HepG2 (cell line): Measurements from ENCODE around the gene GPX1. TPM values are rescaled to one million over a fixed set of nuclear protein-coding genes. Genes with fewer than 3 reads are reported as not detected.

ENCODE experiments used
- DRAP1 ChIP-seq: IDR thresholded peaks from 2 replicates; pipeline ENCODE4 v1.6.1; 2016; ENCODE audit warnings: missing genetic modification reagents, missing compliant biosample characterization
- E2F5 ChIP-seq: sonication (generic); formaldehyde crosslinking; conservative IDR thresholded peaks from 2 replicates; pipeline ENCODE4 v1.4.0; 2020; ENCODE audit warnings: missing genetic modification reagents
- HNF4A ChIP-seq: sonication (generic); formaldehyde crosslinking; IDR thresholded peaks from 2 replicates; pipeline ENCODE4 v1.4.0; 2020; ENCODE audit warnings: missing genetic modification reagents
- JUNB ChIP-seq: sonication (generic); formaldehyde crosslinking; IDR thresholded peaks from 2 replicates; pipeline ENCODE4 v1.8.0; 2022; ENCODE audit warnings: missing genetic modification reagents, mild to moderate bottlenecking, borderline replicate concordance
- KLF11 ChIP-seq: IDR thresholded peaks from 2 replicates; pipeline ENCODE4 v1.6.1; 2016; ENCODE audit warnings: missing compliant biosample characterization
- MAFK ChIP-seq, 2 experiments: IDR thresholded peaks in 1 of 2; conservative IDR thresholded peaks in 1 of 2; 2 replicates each; pipeline ENCODE4 v1.6.1; 2011; ENCODE audit warnings: improper control_type of control experiment in 2 of 2, low read length in 2 of 2
- PBX2 ChIP-seq: IDR thresholded peaks from 2 replicates; pipeline ENCODE4 v1.6.1; 2016; ENCODE audit warnings: control low read depth
- POLR2AphosphoS2 ChIP-seq: IDR thresholded peaks from 2 replicates; pipeline ENCODE4 v1.6.1; 2011; ENCODE audit warnings: low read depth, low read length, improper control_type of control experiment
- RFX5 ChIP-seq: IDR thresholded peaks from 2 replicates; pipeline ENCODE4 v1.6.1; 2011; ENCODE audit warnings: low read depth, low read length, improper control_type of control experiment
- SIN3B ChIP-seq: fragments of 150-350 bp; IDR thresholded peaks from 2 replicates; pipeline ENCODE4 v1.6.1; 2014; ENCODE audit warnings: low read length
- SRSF4 ChIP-seq: fragments of 200-400 bp; formaldehyde crosslinking; IDR thresholded peaks from one replicate; pipeline ENCODE4 v1.6.1; 2018; ENCODE audit warnings: mild to moderate bottlenecking, low read depth, low read length, moderate library complexity; ENCODE audit not compliant: poor library complexity, severe bottlenecking
- TGIF2 ChIP-seq: IDR thresholded peaks from 2 replicates; pipeline ENCODE4 v1.6.1; 2016; ENCODE audit warnings: control low read depth, missing compliant biosample characterization
- ZBTB39 ChIP-seq: sonication (generic); formaldehyde crosslinking; IDR thresholded peaks from 2 replicates; pipeline ENCODE4 v1.5.0; 2020; ENCODE audit warnings: missing genetic modification reagents
- ZNF446 ChIP-seq: sonication (generic); formaldehyde crosslinking; IDR thresholded peaks from 2 replicates; pipeline ENCODE4 v1.5.0; 2020; ENCODE audit warnings: mild to moderate bottlenecking, missing genetic modification reagents
- ZNF549 ChIP-seq: sonication (generic); formaldehyde crosslinking; IDR thresholded peaks from 2 replicates; pipeline ENCODE4 v1.5.0; 2020; ENCODE audit warnings: missing genetic modification reagents
- ZNF556 ChIP-seq: sonication (generic); formaldehyde crosslinking; IDR thresholded peaks from 2 replicates; pipeline ENCODE4 v1.4.0; 2020; ENCODE audit warnings: mild to moderate bottlenecking, missing genetic modification reagents, borderline replicate concordance
- ZNF577 ChIP-seq: sonication (generic); formaldehyde crosslinking; IDR thresholded peaks from 2 replicates; pipeline ENCODE4 v1.4.0; 2020; ENCODE audit warnings: mild to moderate bottlenecking, low read depth, missing genetic modification reagents, borderline replicate concordance
- ZNF646 ChIP-seq: sonication (generic); formaldehyde crosslinking; IDR thresholded peaks from 2 replicates; pipeline ENCODE4 v1.9.0; 2021; ENCODE audit warnings: mild to moderate bottlenecking, missing genetic modification reagents
- ZNF850 ChIP-seq: sonication (generic); formaldehyde crosslinking; conservative IDR thresholded peaks from 2 replicates; pipeline ENCODE4 v1.9.0; 2021; ENCODE audit warnings: mild to moderate bottlenecking, missing genetic modification reagents
- polyA plus RNA-seq, 8 experiments: library from polyadenylated mRNA; depleted of rRNA in 3 of 8; stranded (reverse) in 7 of 8; unstranded in 1 of 8; fragments of >200 nt; fragmentation: Illumina TruSeq in 4 of 8; extraction: Trizol in 4 of 8; gene quantifications; 2 replicates each; pipeline versions ENCODE4 v1.2.1 to v1.2.3, GENCODE V29; 2011 to 2016; ENCODE audit warnings: low read depth in 4 of 8, missing spikeins in 1 of 8, mixed read lengths in 1 of 8; ENCODE audit not compliant: insufficient read depth in 1 of 8
- total RNA-seq, 5 experiments: library from RNA; depleted of rRNA; stranded (reverse); fragments of >200 nt; fragmentation: Illumina TruSeq; extraction: Trizol; gene quantifications; 2 replicates each; pipeline ENCODE4 v1.2.3, GENCODE V29; 2016; ENCODE audit warnings: low read depth in 1 of 5

GPX1 gene
- total and polyA plus RNA-seq, 2 of the 13 experiments (the other 11 are each of a cell fraction or from before 2014, with no cell fraction given): 149 to 168 TPM

GRCh38 chr3:49358217-49358883 is at the start of gene GPX1 (continued):
- TF ChIP-seq ZNF646 (CRISPR knock-in tag): 0 out of 2 replicates have a peak, but pooled peaks have one; percentile 13
- TF ChIP-seq POLR2AphosphoS2: no peak
- no peak for TF ChIP-seq TGIF2
- TF ChIP-seq RFX5: no peak
- no peak for TF ChIP-seq SRSF4
- no peak for TF ChIP-seq JUNB (CRISPR knock-in tag)
- no peak for TF ChIP-seq KLF11 (CRISPR knock-in tag)
- TF ChIP-seq ZNF850 (CRISPR knock-in tag): no peak
- TF ChIP-seq SIN3B: no peak
- no peak for TF ChIP-seq E2F5
- TF ChIP-seq ZBTB39 (CRISPR knock-in tag): 0 out of 2 replicates have a peak, but pooled peaks have one; percentile 32
- no peak for TF ChIP-seq ZNF549 (CRISPR knock-in tag)
- TF ChIP-seq DRAP1 (CRISPR knock-in tag): peak; percentile 96
- 0 out of 2 replicates have a peak, but pooled peaks have one; percentile 58 for TF ChIP-seq ZNF446 (CRISPR knock-in tag)
- peak; percentile 18 for TF ChIP-seq HNF4A
- TF ChIP-seq MAFK (conservative IDR thresholded peaks at IDR 0.05 in 1 of 2, IDR thresholded peaks at IDR 0.05 in 1 of 2; ENCODE audit: low read length in 2 of 2): no peak
- no peak for TF ChIP-seq ZNF577 (CRISPR knock-in tag)
- TF ChIP-seq ZNF556 (CRISPR knock-in tag): no peak; the same call in 1 of the 2 replicates
- no peak for TF ChIP-seq PBX2
